ENCODE data around the gene SLC26A8. TPM values are rescaled to one million over a fixed set of nuclear protein-coding genes. Genes with fewer than 3 reads are reported as not detected.

The SLC26A8 gene
- total and polyA plus RNA-seq, 2 of the 13 experiments (the other 11 are each of a cell fraction or from before 2014, with no cell fraction given), result 0.46 TPM; not detected in 1

- TF ChIP-seq, protein P1, sequence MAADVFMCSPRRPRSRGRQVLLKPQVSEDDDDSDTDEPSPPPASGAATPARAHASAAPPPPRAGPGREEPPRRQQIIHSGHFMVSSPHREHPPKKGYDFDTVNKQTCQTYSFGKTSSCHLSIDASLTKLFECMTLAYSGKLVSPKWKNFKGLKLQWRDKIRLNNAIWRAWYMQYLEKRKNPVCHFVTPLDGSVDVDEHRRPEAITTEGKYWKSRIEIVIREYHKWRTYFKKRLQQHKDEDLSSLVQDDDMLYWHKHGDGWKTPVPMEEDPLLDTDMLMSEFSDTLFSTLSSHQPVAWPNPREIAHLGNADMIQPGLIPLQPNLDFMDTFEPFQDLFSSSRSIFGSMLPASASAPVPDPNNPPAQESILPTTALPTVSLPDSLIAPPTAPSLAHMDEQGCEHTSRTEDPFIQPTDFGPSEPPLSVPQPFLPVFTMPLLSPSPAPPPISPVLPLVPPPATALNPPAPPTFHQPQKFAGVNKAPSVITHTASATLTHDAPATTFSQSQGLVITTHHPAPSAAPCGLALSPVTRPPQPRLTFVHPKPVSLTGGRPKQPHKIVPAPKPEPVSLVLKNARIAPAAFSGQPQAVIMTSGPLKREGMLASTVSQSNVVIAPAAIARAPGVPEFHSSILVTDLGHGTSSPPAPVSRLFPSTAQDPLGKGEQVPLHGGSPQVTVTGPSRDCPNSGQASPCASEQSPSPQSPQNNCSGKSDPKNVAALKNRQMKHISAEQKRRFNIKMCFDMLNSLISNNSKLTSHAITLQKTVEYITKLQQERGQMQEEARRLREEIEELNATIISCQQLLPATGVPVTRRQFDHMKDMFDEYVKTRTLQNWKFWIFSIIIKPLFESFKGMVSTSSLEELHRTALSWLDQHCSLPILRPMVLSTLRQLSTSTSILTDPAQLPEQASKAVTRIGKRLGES (CRISPR knock-in tag; IDR thresholded peaks at IDR 0.05; ENCODE audit: borderline replicate concordance), result 0 out of 2 replicates have a peak, but pooled peaks have one; percentile 12
- peak; percentile 87; the same call in 1 of the 2 replicates for TF ChIP-seq ZNF225 (CRISPR knock-in tag; IDR thresholded peaks at IDR 0.05)
- peak; percentile 50; the same call in 1 of the 2 replicates for TF ChIP-seq JUN (CRISPR knock-in tag; IDR thresholded peaks at IDR 0.05)
- TF ChIP-seq NFE2L2 (IDR thresholded peaks at IDR 0.05; ENCODE audit: low read length), result no peak
- TF ChIP-seq PRDM4 (CRISPR knock-in tag; IDR thresholded peaks at IDR 0.05; ENCODE audit: borderline replicate concordance), result 0 out of 2 replicates have a peak, but pooled peaks have one; percentile 17
- TF ChIP-seq, protein P2, sequence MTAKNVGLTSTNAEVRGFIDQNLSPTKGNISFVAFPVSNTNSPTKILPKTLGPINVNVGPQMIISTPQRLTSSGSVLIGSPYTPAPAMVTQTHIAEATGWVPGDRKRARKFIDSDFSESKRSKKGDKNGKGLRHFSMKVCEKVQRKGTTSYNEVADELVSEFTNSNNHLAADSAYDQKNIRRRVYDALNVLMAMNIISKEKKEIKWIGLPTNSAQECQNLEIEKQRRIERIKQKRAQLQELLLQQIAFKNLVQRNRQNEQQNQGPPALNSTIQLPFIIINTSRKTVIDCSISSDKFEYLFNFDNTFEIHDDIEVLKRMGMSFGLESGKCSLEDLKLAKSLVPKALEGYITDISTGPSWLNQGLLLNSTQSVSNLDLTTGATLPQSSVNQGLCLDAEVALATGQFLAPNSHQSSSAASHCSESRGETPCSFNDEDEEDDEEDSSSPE (CRISPR knock-in tag; IDR thresholded peaks at IDR 0.05), result peak; percentile 96
- TF ChIP-seq ZC3H4 (CRISPR knock-in tag; IDR thresholded peaks at IDR 0.05; ENCODE audit: borderline replicate concordance), result 0 out of 2 replicates have a peak, but pooled peaks have one; percentile 44
- peak; percentile 68 for TF ChIP-seq ZHX2 (IDR thresholded peaks at IDR 0.05; ENCODE audit: low read depth)
- no peak for TF ChIP-seq ZHX2 (CRISPR knock-in tag; IDR thresholded peaks at IDR 0.05; ENCODE audit: borderline replicate concordance)
- TF ChIP-seq MAF1 (CRISPR knock-in tag; IDR thresholded peaks at IDR 0.05; ENCODE audit: borderline replicate concordance), result peak; percentile 34; the same call in 1 of the 2 replicates
- TF ChIP-seq SATB2 (CRISPR knock-in tag; IDR thresholded peaks at IDR 0.05), result peak; percentile 53; the same call in 1 of the 2 replicates
- TF ChIP-seq ZNF124 (CRISPR knock-in tag; IDR thresholded peaks at IDR 0.05), result peak; percentile 94
- peak; percentile 21; the same call in 1 of the 2 replicates for TF ChIP-seq ZNF12 (CRISPR knock-in tag; IDR thresholded peaks at IDR 0.05)
- TF ChIP-seq ZNF83 (CRISPR knock-in tag; IDR thresholded peaks at IDR 0.05; ENCODE audit: borderline replicate concordance), result no peak
- TF ChIP-seq RAD21 (CRISPR knock-in tag; IDR thresholded peaks at IDR 0.05), result peak; percentile 98
- TF ChIP-seq JUNB (CRISPR knock-in tag; IDR thresholded peaks at IDR 0.05; ENCODE audit: borderline replicate concordance), result no peak
Observed at GRCh38 chr6:36027501-36028087, 3.2 kb upstream of the SLC26A8 start, which contains the start of gene MAPK14 (continued).
